HG02588 (cell line): ENCODE measurements around the gene SPDYE17.
"Not testable (repeated sequence)": the region's sequence is repeated elsewhere in the genome, so short reads cannot be mapped to it uniquely, and the experiment has no call there.

Source experiments
- ATAC-seq: cut with Tn5 transposase; IDR thresholded peaks from one replicate; pipeline ENCODE4 v1.9.1; 2021; ENCODE audit warnings: mild to moderate bottlenecking, moderate library complexity; ENCODE audit not compliant: unreplicated experiment

SPDYE17 gene, protein sequence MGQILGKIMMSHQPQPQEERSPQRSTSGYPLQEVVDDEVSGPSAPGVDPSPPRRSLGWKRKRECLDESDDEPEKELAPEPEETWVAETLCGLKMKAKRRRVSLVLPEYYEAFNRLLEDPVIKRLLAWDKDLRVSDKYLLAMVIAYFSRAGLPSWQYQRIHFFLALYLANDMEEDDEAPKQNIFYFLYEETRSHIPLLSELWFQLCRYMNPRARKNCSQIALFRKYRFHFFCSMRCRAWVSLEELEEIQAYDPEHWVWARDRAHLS

DNA sequence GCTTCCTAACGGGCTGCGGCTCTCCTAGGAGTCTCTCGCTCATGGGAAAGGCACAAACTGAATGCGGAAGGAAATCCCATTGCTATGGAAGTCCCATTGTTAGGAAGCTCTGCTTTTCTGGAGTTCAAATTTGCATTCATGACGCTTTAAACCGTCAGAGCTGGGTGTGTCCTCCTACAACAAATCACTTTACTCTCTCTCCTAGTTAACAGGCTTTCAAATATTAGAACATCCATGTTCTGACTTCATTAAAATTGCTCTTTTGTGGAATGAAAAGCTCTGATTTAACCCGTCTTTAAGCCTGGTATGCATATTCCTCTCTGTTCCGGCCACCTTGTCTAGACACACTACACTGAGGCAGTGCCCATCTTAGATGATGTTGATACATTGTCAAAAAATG, at the start of gene SPDYE17:
SPDYE17 (minus strand) TSS at position 101 of the 400 bp plus-strand sequence. CDS start 1,791 bp downstream, outside the sequence.
- ATAC-seq = not testable (repeated sequence)

DNA sequence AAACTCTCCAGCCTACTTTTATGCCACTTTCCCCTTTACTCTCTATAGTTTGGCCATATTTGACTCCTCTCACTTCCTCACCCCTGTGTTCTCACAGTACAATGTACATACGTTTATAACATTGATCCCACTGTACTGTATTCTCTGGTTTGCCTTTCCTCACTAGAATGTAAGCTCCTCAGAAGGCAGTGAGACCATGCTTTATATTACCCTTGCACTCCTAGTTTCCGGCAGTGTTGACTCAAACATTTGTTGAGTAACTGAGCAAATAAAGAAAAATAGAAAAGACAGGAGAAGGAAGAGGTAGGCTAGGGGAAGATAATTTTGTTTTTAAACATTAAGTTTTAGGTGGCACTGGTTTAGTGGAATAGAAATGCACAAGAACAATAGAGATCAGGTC, 48.1 kb upstream of the SPDYE17 start:
- ATAC-seq = not testable (repeated sequence)

DNA sequence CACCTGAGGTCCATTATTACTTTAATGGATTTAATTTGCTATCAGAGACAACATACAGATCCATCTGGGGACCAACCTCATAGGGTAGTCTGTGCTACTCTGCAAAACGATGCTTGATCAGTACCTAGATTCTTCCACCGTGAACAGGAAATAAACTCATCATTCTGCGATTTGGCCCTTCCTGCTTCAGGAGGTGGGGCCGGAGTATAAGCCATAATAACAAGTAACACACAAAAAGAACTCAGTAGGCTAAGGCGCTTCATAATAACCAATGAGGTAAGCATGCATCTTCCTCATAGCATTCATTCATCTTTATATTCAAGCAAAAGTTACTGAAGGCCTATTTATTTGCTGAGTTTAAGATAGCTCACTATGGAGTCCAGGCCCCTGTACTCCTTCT, 47.5 kb upstream of the SPDYE17 start:
- ATAC-seq = not testable (repeated sequence)

DNA sequence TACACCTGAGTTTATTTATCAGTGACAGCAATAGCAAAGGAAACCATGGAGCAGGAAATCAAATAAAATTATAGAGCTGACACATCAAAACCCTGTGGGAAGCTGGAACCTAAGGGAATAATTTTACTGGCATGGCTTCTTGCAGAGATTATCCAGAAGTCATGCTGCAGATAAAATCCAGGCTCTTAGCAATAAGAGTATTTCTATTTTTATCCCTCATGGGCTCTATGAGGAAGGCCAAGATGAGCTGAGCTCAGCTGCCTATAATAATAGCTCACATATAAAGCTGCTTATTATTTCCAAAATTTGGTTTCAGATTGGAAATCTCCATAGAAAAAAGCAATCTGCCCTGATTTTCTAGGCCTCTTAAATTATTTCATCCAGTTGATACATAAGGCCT, 47.0 kb upstream of the SPDYE17 start:
- ATAC-seq = not testable (repeated sequence)

DNA sequence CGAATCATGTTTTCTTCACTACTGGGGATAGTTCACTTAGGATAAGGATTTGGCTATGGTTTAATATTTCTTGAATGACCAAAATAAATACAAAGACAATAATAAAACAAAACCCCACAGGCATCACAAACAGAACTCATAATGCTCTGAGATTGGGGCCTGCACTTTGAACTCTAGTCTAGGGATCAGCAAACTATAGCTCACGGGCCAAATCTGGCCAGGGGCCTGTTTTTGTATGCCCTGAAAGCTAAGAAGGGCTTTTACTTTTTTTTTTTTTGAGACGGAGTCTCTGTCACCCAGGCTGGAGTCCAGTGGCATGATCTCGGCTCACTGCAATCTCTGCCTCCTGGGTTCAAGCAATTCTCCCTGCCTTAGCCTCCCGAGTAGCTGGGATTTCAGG, 44.9 kb upstream of the SPDYE17 start:
- not testable (repeated sequence) for ATAC-seq

DNA sequence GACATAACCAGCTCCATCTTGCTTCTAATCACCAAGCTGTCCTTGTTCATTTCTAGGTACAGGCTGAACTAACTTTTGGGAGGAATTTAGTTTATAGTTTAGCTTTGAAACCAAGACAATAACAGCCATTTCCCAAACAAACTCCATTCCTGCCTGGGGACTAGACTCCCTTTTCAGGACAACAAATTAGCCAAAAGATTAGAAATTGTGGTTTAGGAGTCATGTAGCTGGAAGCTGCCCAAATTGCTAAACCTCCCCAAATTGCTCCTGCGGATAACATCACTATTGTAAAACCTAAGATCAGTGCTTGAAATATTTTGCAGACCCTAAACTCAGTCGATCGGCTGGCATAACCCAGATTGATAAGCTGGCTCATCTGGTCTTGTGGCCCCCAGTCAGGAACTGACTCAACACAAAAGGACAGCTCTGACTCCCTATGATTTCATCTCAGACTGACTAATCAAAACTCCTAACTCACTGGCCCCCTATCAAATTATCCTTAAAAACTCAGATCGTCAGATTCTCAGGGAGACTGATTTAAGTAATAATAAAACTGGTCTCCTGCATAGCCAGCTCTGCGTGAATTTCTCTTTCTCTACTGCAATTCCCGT, 42.7 kb upstream of the SPDYE17 start:
- ATAC-seq = not testable (repeated sequence)

DNA sequence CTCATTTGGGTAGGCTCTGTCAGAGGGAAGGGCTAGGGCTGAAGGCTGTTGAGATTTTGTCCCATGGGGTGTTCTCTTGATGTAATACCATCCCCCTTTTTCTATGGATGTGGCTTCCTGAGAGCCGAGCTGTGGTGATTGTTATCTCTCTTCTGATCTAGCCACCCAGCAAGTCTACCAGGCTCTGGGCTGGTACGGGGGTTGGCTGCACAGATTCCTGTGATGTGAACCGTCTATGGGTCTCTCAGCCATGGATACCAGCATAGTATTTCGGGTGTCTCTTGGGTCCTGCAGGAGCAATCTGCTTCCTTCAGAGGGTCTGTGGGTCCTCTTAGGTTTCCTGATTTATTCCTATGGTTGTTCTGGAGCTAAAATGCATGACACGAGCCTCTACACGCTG, 38.9 kb upstream of the SPDYE17 start:
- ATAC-seq = not testable (repeated sequence)

DNA sequence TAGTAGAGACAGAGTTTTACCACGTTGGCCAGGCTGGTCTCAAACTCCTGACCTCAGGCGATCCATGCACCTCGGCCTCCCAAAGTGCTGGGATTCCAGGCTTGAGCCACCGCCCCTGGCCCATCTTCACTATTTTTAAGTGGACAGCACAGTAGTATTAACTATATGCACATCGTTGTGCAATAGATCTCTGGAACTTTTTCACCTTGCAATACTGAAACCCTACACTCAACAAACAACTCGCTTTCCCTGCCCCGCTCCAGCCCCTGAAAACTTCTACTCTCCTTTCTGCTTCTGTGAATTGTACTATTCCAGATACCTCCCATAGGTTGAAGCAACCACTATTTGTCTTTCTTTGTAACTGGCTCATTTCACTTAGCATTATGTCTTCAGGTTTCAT, 33.7 kb upstream of the SPDYE17 start:
- not testable (repeated sequence) for ATAC-seq

DNA sequence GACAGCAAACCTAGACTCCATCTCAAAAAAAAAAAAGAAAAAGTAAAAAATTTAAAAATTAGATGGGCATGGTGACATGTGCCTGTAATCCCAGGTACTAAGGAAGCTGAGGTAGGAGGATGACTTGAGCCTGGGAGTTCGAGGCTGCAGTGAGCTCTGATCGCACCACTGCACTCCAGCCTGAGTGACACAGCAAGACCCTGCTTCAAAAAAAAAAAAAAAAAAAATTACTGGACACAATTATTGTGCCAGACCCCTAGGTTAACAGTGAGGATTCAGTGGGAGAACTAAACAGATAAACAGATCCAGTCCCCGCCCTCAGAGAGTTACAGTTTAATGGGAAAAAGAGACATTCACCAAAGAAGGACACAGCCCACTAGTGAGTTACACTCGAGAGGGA, 31.6 kb upstream of the SPDYE17 start:
- not testable (repeated sequence) for ATAC-seq

DNA sequence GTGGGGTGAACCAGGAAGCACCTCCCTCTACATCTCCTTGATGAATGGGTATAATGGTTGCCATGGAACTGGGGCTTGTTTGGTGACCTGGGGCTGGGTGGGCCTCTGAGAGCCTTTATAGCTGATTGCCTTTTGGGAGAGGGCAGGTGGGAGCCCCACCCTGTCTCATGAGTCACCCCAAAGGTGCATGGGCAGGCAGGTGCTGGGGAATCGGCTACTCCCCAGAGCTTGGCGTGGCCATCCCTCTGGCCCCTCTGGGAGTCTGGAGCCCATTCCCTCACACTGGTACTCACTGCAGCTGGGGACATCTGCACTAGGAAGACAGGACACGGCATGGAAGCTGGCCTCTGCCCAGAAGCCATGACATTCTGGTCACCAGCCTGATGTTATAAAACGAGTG, 30.4 kb upstream of the SPDYE17 start, which contains the start of gene SPDYE18:
SPDYE18 (minus strand) TSS at position 2 of the 400 bp plus-strand sequence. CDS start 2,046 bp downstream, outside the sequence.
- not testable (repeated sequence) for ATAC-seq

DNA sequence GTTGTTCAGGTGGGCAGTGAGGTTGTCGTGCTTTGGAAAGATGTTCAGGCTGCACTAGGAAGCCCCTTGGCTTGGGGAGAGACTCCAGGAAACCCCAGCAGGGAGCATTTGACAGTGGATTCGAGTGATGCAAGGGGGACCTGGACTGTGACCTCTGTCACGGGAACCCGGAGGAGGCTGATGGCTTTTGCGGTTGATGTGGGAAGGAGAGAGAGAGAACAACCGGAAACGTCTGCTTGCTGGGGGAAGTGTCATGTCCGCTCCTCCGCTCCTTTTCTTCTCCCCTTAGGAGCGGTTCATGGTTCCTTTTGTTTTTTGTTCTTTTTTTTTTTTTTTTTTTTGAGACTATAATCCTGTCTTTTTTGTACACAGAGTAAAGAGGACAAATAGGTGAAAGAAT, 5.8 kb downstream of the SPDYE17 start:
- ATAC-seq = not testable (repeated sequence)

DNA sequence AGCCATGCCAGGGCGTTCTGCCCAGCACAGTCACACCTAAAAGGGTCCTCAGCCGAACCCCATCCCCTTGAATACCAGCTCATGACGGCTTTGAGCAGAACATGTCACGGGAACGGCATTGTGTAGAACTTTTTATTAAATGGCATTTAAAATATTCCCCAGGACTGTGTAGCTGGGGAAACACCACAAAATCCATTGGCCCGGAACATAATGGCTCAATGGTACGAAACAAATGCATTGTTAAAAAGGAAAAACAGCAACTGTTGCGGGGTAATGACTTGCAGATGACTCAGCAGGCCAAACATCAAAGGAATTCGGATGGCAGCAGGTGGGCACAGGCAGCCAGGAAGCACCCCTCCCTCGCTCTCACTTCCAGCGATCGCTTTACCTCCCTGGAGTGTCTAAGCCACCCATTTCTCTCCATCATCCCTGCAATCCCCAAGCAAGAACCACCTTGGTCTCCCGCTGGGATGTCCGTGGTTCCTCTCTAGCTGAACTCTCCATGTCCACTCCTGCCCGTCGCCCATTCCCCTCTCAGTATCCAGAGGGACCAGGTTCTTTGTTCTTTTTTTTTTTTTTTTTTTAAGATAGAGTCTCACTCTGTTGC, 22.0 kb downstream of the SPDYE17 start:
- not testable (repeated sequence) for ATAC-seq

DNA sequence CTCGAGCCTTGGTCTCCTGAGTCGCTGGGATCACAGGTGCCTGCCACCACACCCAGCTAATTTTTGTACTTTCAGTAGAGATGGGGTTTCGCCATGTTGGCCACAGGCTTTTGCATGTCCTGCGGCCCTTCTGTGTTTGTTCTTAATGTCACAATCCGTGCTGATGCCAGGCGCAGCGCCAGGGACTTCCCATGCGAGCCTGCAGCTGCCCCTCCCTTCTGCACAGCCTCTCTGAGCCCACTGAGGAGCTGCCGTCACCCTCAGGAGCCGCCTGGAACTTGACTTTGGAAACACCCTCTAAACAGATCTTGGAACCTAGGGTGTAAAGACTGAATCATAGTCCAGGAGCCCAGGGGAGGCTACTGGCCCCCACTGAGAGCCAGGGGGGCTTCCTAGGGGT, 24.2 kb downstream of the SPDYE17 start:
- not testable (repeated sequence) for ATAC-seq

DNA sequence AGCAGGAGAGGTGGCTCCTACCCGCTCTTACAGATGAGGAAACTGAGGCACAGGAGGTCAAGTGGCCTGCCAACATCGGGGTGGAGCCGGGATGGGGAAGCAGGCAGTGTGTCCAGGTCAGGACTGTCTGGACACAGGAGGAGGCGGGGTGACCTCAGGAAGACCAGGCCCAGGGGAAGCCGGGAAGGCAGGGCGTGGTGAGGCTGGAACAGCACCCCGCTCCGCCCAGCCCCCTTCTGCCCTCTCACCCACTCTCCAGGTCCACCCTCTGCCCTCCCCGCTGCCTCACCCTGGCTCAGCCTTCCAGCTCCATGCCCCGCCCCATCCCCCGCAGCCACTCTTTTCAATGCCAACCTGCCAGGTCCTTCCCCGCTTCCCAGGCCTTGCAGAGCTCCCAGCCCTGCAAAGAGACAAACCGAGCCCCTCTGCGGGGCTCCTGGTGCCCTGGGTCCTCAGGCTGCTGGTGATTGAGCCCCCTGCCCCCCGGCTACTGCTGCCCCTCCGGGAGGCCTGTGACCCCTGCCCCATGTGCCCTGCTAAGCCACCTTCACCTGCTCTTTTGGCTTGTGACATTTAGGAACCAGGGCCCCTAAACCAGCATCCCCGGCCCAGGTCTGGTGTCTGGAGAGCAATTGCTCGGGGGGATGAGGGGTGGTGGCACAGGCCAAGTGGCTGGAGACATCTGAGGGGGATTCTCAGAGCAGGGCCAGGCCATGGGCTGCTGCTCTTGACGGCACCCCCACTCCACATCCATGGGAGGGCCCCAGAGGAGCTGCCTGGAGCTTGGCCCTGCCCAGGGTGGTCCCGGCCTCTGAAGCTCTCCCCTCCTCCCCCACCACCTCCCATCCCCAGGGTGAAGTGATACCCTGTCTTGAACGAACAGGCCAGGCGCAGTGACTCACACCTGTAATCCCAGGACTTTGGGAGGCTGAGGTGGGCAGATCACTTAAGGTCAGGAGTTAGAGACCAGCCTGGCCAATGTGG, 25.7 kb downstream of the SPDYE17 start:
- not testable (repeated sequence) for ATAC-seq

DNA sequence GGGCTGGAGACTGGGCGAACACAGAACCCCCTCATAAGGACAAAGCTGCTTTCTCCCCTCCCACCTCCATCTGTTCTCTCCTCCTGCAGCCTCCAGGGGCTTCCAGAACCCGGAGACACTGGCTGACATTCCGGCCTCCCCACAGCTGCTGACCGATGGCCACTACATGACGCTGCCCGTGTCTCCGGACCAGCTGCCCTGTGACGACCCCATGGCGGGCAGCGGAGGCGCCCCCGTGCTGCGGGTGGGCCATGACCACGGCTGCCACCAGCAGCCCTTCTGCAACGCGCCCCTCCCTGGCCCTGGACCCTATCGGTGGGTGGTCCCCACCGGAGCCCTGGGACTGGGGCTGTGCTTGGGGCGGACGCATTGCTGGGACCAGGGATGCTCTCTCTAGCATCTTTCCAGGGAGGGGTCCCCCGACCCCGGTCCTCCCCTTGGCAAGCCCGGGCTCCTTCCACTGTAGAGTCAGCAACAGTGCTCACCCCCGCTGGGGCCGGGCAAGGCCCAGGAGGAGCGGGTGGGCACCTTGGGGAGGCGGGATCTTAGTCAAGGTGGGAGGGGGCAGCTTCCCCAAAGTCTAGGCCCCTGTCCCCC, 26.6 kb downstream of the SPDYE17 start:
- ATAC-seq = not testable (repeated sequence)

DNA sequence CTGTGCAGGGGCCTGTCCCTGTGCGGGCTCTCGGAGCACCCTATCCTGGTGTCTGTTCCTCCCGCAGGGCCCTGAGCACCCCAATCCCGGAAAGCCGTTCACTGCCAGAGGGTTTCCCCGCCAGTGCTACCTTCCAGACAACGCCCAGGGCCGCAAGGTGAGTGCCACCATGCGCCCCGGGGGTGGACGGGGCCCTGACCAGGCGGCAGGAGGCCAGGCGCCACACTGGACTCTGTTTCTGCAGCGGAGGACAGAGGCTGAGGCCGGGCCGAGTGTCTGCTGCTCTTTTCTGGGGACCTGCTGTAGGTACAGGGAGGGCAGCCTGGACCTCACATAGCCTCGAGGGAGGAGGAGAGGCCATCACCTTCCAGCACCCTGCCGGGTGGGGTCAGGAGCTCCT, 28.0 kb downstream of the SPDYE17 start:
- not testable (repeated sequence) for ATAC-seq

DNA sequence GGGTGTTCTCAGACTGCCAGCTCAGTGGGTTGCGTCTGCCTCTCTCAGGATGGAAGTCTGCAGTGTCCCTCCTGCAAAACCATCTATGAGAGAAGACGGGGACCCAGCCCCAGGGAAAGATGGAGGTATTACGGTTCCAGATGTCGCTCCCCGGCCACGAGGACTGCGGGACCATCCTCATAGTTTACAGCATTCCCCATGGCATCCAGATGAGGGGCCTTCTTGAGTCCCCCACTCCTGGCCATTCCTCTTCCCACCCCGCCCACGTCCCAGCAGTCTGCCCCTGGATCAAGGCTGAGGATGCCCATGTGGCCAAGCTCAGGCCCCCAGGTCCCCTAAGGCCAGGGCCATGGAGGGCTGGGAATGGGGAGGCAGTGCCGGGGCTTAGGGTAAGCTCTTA, 28.9 kb downstream of the SPDYE17 start:
- not testable (repeated sequence) for ATAC-seq

DNA sequence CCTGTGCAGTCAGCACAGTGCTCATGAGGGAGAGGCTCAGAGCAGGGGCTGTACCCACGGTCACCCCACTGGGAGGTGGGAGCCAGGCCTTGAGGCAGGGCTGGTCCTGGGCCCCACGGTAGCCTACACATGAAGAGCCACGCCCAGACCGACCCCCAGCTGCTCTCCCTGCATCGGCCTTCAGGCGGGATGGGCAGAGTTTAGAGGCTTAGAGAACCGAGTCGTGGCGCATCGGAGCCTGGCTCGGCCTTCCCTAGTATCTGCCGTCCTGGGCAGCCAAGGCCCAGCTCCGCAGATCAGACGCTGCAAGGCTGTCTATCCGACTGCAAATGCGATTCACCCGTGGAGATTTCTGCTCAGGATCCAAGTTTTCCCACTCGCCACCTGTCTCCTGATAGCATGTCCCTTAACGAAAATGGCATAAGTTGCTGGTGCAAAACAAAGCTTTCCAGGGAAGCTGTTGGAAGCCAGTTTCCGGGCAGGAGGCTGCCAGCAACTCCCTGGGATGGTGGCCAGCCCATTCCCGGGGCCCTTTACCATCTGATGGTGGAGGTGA, 29.4 kb downstream of the SPDYE17 start:
- not testable (repeated sequence) for ATAC-seq

DNA sequence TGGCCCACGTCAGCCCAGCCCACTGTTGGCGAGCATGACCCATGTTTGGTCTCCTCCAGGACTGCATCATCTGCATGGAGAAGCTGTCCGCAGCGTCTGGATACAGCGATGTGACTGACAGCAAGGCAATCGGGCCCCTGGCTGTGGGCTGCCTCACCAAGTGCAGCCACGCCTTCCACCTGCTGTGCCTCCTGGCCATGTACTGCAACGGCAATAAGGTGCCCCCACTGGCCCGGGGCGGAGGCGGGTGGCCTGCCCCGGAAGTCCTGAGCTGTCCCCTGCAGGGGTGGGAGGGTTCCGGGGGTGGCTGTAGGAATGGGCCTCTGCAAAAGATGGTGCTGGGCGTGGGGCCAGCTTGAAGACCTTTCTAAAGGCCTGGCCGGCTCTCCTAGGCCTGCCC, 30.1 kb downstream of the SPDYE17 start:
- ATAC-seq = not testable (repeated sequence)
